Stomach (tissue), 4 donors: ENCODE measurements around the gene VASP.

ENCODE experiments used
- POLR2A ChIP-seq, 4 donors: fragments of 450-650 bp; IDR thresholded peaks; one replicate each; pipeline ENCODE4 v1.6.1; 2016; ENCODE audit warnings: antibody characterized with exemption in 4 of 4, control low read depth in 2 of 4, mild to moderate bottlenecking in 1 of 4, moderate library complexity in 1 of 4
- TF ChIP-seq, protein P1 (sequence below), 7 experiments: fragments of 450-650 bp in 4 of 7; fragments of 200-600 bp in 3 of 7; sonication (generic) in 3 of 7; IDR thresholded peaks; one replicate each; pipeline ENCODE4 v1.5.1; 2016 to 2019; ENCODE audit warnings: antibody characterized with exemption in 7 of 7, control low read depth in 2 of 7, mild to moderate bottlenecking in 1 of 7

DNA sequence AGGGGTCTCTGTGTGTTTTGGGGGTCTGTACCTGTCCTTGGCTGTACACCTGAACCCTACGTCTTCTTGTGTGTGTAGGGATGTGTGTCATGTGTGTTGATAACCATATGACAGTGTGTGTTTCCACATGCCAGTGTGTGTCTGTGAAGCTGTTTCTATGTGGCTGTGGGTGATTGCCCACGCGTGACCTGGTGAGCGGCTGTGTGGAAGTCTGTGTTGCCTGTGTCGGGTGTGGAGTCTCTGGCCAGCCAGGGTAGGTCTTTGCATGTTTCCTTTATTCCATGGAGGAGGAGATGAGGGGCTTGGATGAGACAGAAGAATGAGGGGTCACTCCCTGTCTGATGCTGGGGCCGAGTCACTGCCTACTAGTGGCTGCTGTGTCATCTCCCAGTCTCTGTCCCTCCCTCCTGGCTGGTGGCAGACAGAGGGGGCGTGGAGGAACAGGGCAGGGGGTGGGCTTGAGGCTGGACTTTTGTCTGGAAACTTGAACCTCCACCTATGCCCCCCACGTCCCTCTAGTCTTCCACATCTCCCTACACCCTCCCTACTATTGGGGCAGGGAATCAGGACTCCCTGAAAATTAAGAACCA is 42.3 kb upstream of the VASP start:
- TF ChIP-seq, protein P1, sequence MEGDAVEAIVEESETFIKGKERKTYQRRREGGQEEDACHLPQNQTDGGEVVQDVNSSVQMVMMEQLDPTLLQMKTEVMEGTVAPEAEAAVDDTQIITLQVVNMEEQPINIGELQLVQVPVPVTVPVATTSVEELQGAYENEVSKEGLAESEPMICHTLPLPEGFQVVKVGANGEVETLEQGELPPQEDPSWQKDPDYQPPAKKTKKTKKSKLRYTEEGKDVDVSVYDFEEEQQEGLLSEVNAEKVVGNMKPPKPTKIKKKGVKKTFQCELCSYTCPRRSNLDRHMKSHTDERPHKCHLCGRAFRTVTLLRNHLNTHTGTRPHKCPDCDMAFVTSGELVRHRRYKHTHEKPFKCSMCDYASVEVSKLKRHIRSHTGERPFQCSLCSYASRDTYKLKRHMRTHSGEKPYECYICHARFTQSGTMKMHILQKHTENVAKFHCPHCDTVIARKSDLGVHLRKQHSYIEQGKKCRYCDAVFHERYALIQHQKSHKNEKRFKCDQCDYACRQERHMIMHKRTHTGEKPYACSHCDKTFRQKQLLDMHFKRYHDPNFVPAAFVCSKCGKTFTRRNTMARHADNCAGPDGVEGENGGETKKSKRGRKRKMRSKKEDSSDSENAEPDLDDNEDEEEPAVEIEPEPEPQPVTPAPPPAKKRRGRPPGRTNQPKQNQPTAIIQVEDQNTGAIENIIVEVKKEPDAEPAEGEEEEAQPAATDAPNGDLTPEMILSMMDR (IDR thresholded peaks at IDR 0.05), result no peak
- no peak for TF ChIP-seq POLR2A (IDR thresholded peaks at IDR 0.05)
